Heart left ventricle (tissue), 16 donors: ENCODE data around the gene RBM23. TPM values are rescaled to one million over a fixed set of nuclear protein-coding genes. Genes with fewer than 3 reads are reported as not detected.
"Not testable (repeated sequence)": the region's sequence is repeated elsewhere in the genome, so short reads cannot be mapped to it uniquely, and the experiment has no call there.

Source experiments
- ATAC-seq, 4 donors: fragments of 200-7000 bp; cut with Tn5 transposase; one replicate each; pipeline ENCODE4 v1.9.1; 2020 to 2022; ENCODE audit warnings: moderate library complexity in 4 of 4, mild to moderate bottlenecking in 3 of 4, moderate number of reproducible peaks in 1 of 4
- DNase-seq, 5 donors: peaks; one replicate each; pipeline ENCODE4 v3.0.0-alpha.2; 2020
- H3K27ac ChIP-seq, 12 donors: fragments of 200-600 bp; sonication (generic) in 4 of 12; one replicate each; pipeline versions ENCODE4 v1.5.0 to v1.8.0; 2016 to 2022; ENCODE audit warnings: mild to moderate bottlenecking in 2 of 12
- H3K27me3 ChIP-seq, 9 donors: fragments of 200-600 bp; sonication (generic) in 2 of 9; one replicate each; pipeline versions ENCODE4 v1.5.1 to v1.8.0; 2016 to 2022; ENCODE audit warnings: mild to moderate bottlenecking in 3 of 9
- H3K36me3 ChIP-seq, 9 donors: fragments of 200-600 bp; sonication (generic) in 2 of 9; one replicate each; pipeline versions ENCODE4 v1.5.0 to v1.8.0; 2018 to 2022; ENCODE audit warnings: mild to moderate bottlenecking in 2 of 9
- H3K4me1 ChIP-seq, 12 donors: fragments of 200-600 bp; sonication (generic) in 4 of 12; one replicate each; pipeline versions ENCODE4 v1.5.0 to v1.8.0; 2016 to 2022; ENCODE audit warnings: mild to moderate bottlenecking in 3 of 12
- H3K4me3 ChIP-seq, 12 donors: fragments of 200-600 bp; sonication (generic) in 4 of 12; one replicate each; pipeline versions ENCODE4 v1.5.0 to v1.8.0; 2017 to 2022; ENCODE audit warnings: mild to moderate bottlenecking in 9 of 12, moderate library complexity in 4 of 12
- H3K9me3 ChIP-seq, 12 donors: fragments of 200-600 bp; sonication (generic) in 4 of 12; one replicate each; pipeline versions ENCODE4 v1.5.0 to v1.8.0; 2016 to 2022; ENCODE audit warnings: mild to moderate bottlenecking in 1 of 12
- CTCF ChIP-seq, 12 donors: fragments of 200-600 bp; sonication (generic) in 4 of 12; IDR thresholded peaks; one replicate each; pipeline versions ENCODE4 v1.5.0 to v1.8.0; 2018 to 2022; ENCODE audit warnings: antibody characterized with exemption in 12 of 12, mild to moderate bottlenecking in 5 of 12
- POLR2A ChIP-seq, 2 donors: fragments of 450-650 bp; IDR thresholded peaks; one replicate each; pipeline ENCODE4 v1.6.1; 2017; ENCODE audit warnings: antibody characterized with exemption in 2 of 2, mild to moderate bottlenecking in 2 of 2, moderate library complexity in 2 of 2
- WGBS, 4 donors: extraction: QIAGEN DNeasy Blood & Tissue Kit in 2 of 4; methylation state at CpG; one replicate each; pipeline versions ENCODE4 v1.1.5 to v1.1.7; 2013 to 2018; 5-methylcytosine and 5-hydroxymethylcytosine counted together
- intact Hi-C, 10 donors: fragments of 100-400 bp; cut with DNase I; formaldehyde crosslinking; loops; one replicate each; pipeline versions ENCODE4 v1.11.1 to v1.14.2; 2022
- polyA plus RNA-seq, 2 donors: library from polyadenylated mRNA; stranded (reverse); fragments of 200-250 nt; gene quantifications; one replicate each; pipeline ENCODE4 v1.2.3, GENCODE V29; 2013
- total RNA-seq, 9 donors: library from RNA; depleted of rRNA in 2 of 9; stranded (reverse); fragments of >200 nt in 2 of 9; fragmentation: NEBNext Ultra II Directional in 3 of 9; extraction: Animal tissue kit (Norgen Biotek cat#: 25700) in 3 of 9; gene quantifications; one replicate each; pipeline versions ENCODE4 v1.1.0 to v1.2.4, GENCODE V29; 2016 to 2023
- donor health status: ischemic (EF 13 %, LVEDD 7.1; RV severe dilation, severe dysfunction).
- donor health status: healthy with polysubstance abuse.
- donor health status: DM: no; HTN: yes; CAD: no.
- donor health status: DM: no; HTN: no; CAD: no.
- donor health status: ischemic (EF 25% LVEDD 6.9; RV normal size, moderate dysfunction).
- donor health status: ischemic (EF 25% LVEDD 5.7; RV mildly dilated, moderate dysfunction).
- donor health status: healthy.
- donor health status: DM: yes; HTN: yes; CAD: no.
- donor health status: ischemic (EF 35%, LVEDD 5.7; RV mildly dilated, moderate dysfunction).
- donor health status: nonischemic (EF 11% LVEDD 7.7; RV severe dilation, severe dysfunction).
- donor health status: DM: yes; HTN: yes; CAD: no.
- donor health status: PGD.
- donor health status: ischemic (EF 29% LVEDD 5.4; RV normal size, mild dysfunction).
- donor health status: nonischemic (EF 23%, LVEDD 6.1; RV moderate dilation, normal function).

The RBM23 gene
- total and polyA plus RNA-seq, 11 donors: 14.8 to 52.7 (median 41.6) TPM

GRCh38 chr14:22856428-22856827 is 62.5 kb downstream of the RBM23 start:
- H3K4me3 ChIP-seq: no peak overlapping the region
- H3K36me3 ChIP-seq: no peaks in the 10 kb centered on the region
- no peak overlapping the region for H3K27ac ChIP-seq
- peaks cover 0 to 19% (median 12%) of the 10 kb centered on the region in 12 donors for H3K4me1 ChIP-seq
- intact Hi-C loops: loop anchor here in 5 of 10 donors (10.0 kb wide), 6 partner anchors 82 to 472 kb away; no protein-coding TSS in a partner anchor
- no peaks in the 10 kb centered on the region for H3K27me3 ChIP-seq
- no peak for ATAC-seq
- WGBS, 4 donors: 93 to 96% (median 94%) methylated on average over 5 of the region's 5 CpGs
- H3K9me3 ChIP-seq: peaks cover 0 to 6% (median 0%) of the 10 kb centered on the region in 12 donors
- TF ChIP-seq CTCF (IDR thresholded peaks at IDR 0.05): no peak
- TF ChIP-seq POLR2A (IDR thresholded peaks at IDR 0.05): no peak
- no peak for DNase-seq

GRCh38 chr14:22854963-22855724 is 63.8 kb downstream of the RBM23 start:
- Histone ChIP-seq H3K4me1 (peaks cover 3 to 32% (median 25%) of the 10 kb centered on the region in 12 donors), H3K27ac (no peak overlapping the region), H3K9me3 (peaks cover 0 to 6% (median 0%) of the 10 kb centered on the region in 12 donors), H3K36me3 (no peaks in the 10 kb centered on the region), H3K27me3 (no peaks in the 10 kb centered on the region), H3K4me3 (no peak overlapping the region)
- intact Hi-C loops: loop anchor here (5.0 to 10.0 kb wide), 11 partner anchors 80 to 470 kb away; no protein-coding TSS in a partner anchor
- DNase-seq (no peak), ATAC-seq (no peak)
- 93 to 94% (median 94%) methylated on average over 7 to 8 of the region's 8 CpGs for WGBS, 4 donors
- no peak for TF ChIP-seq POLR2A (IDR thresholded peaks at IDR 0.05)
- no peak for TF ChIP-seq CTCF (IDR thresholded peaks at IDR 0.05)

GRCh38 chr14:22854296-22854695 is 64.7 kb downstream of the RBM23 start:
- not testable (repeated sequence) for DNase-seq, H3K4me3 ChIP-seq, H3K27ac ChIP-seq, ATAC-seq, H3K9me3 ChIP-seq, H3K27me3 ChIP-seq, H3K36me3 ChIP-seq
- WGBS, 4 donors: 94 to 97% (median 97%) methylated on average over 11 of the region's 11 CpGs
- peaks cover 3 to 40% (median 33%) of the 10 kb centered on the region in 12 donors for H3K4me1 ChIP-seq
- intact Hi-C loops: loop anchor here (5.0 to 10.0 kb wide), 11 partner anchors 79 to 469 kb away; no protein-coding TSS in a partner anchor

- Histone ChIP-seq H3K27me3 (no peaks in the 10 kb centered on the region), H3K9me3 (peaks cover 0 to 6% (median 0%) of the 10 kb centered on the region in 12 donors), H3K4me3 (peak overlapping the region in 11 of 12 donors; percentile 13 to 69 (median 54)), H3K27ac (peak overlapping the region in 7 of 12 donors; percentile 27 to 68 (median 40)), H3K4me1 (peaks cover 3 to 51% (median 44%) of the 10 kb centered on the region in 12 donors), H3K36me3 (no peaks in the 10 kb centered on the region)
- DNase-seq: peak; percentile 84 to 95 (median 87)
- no peak for TF ChIP-seq POLR2A (IDR thresholded peaks at IDR 0.05)
- peak; percentile 74 to 97 (median 90) for TF ChIP-seq CTCF (IDR thresholded peaks at IDR 0.05)
- peak; percentile 51 to 70 (median 66) for ATAC-seq
- intact Hi-C loops: loop anchor here (1.0 to 10.0 kb wide), 18 partner anchors 16 to 468 kb away; partner anchors contain the start of gene MMP14 (in 3 of the 10)
- WGBS, 4 donors: 1 to 3% (median 2%) methylated on average over 18 to 20 of the region's 20 CpGs
Observed at GRCh38 chr14:22852940-22853767, 65.8 kb downstream of the RBM23 start.
